ENCODE results near the gene HIF3A.

DNA sequence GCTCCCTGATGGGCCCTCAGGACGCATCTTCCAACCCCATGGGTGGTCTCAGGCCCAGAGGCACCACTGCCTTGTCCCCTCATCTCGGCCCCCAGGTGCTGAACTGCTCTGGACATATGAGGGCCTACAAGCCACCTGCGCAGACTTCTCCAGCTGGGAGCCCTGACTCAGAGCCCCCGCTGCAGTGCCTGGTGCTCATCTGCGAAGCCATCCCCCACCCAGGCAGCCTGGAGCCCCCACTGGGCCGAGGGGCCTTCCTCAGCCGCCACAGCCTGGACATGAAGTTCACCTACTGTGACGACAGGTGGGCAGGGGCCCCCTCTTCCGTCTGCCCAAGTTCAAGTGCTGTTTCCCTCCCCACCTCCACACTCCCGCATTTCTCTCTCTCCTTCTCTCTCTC is 12.2 kb downstream of the HIF3A start:
- TF ChIP-seq EP300 (IDR thresholded peaks at IDR 0.05) (no peak), POLR2AphosphoS5 (IDR thresholded peaks at IDR 0.05) (no peak), POLR2A (IDR thresholded peaks at IDR 0.05) (no peak)
- TF ChIP-seq, protein P1, sequence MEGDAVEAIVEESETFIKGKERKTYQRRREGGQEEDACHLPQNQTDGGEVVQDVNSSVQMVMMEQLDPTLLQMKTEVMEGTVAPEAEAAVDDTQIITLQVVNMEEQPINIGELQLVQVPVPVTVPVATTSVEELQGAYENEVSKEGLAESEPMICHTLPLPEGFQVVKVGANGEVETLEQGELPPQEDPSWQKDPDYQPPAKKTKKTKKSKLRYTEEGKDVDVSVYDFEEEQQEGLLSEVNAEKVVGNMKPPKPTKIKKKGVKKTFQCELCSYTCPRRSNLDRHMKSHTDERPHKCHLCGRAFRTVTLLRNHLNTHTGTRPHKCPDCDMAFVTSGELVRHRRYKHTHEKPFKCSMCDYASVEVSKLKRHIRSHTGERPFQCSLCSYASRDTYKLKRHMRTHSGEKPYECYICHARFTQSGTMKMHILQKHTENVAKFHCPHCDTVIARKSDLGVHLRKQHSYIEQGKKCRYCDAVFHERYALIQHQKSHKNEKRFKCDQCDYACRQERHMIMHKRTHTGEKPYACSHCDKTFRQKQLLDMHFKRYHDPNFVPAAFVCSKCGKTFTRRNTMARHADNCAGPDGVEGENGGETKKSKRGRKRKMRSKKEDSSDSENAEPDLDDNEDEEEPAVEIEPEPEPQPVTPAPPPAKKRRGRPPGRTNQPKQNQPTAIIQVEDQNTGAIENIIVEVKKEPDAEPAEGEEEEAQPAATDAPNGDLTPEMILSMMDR (IDR thresholded peaks at IDR 0.05) = no peak

All from stomach (tissue), 4 donors.